HT-29 (cell line): Measurements from ENCODE around the gene TOP2B. TPM values are rescaled to one million over a fixed set of nuclear protein-coding genes. Genes with fewer than 3 reads are reported as not detected.

ENCODE experiments used
- DNase-seq: peaks from one replicate; pipeline ENCODE4 v3.0.0-alpha.2; 2015; ENCODE audit warnings: low spot score
- total RNA-seq: library from RNA; depleted of rRNA; stranded (reverse); fragments of >200 nt; shearing (Covaris generic); gene quantifications from 2 replicates; pipeline ENCODE4 v1.2.3, GENCODE V29; 2014

TOP2B gene
- total RNA-seq, 1 experiment from 2014 or later, result 17.6 TPM

- DNase-seq, result no peak
Observed at GRCh38 chr3:25584011-25584789, 80.5 kb downstream of the TOP2B start.

GRCh38 chr3:25583343-25583742, 81.4 kb downstream of the TOP2B start:
- no peak for DNase-seq

- DNase-seq, result no peak
Observed at GRCh38 chr3:25582242-25582641, 82.5 kb downstream of the TOP2B start.

- DNase-seq, result no peak
Observed at GRCh38 chr3:25581823-25582222, 82.9 kb downstream of the TOP2B start.

GRCh38 chr3:25581335-25581734, 83.4 kb downstream of the TOP2B start:
- no peak for DNase-seq

GRCh38 chr3:25580534-25580933, 84.2 kb downstream of the TOP2B start:
- no peak for DNase-seq

GRCh38 chr3:25578059-25578458, 86.6 kb downstream of the TOP2B start:
- no peak for DNase-seq

GRCh38 chr3:25576831-25577454, 87.8 kb downstream of the TOP2B start:
- DNase-seq, result no peak

GRCh38 chr3:25576146-25576545, 88.6 kb downstream of the TOP2B start:
- DNase-seq, result no peak

GRCh38 chr3:25575001-25575400, 89.7 kb downstream of the TOP2B start:
- no peak for DNase-seq

- no peak for DNase-seq
Observed at GRCh38 chr3:25574172-25574765, 90.4 kb downstream of the TOP2B start.

- DNase-seq, result no peak
Observed at GRCh38 chr3:25573386-25574171, 91.1 kb downstream of the TOP2B start.

GRCh38 chr3:25572919-25573385, 91.8 kb downstream of the TOP2B start:
- DNase-seq, result no peak

- no peak for DNase-seq
Observed at GRCh38 chr3:25572336-25572735, 92.4 kb downstream of the TOP2B start.

- no peak for DNase-seq
Observed at GRCh38 chr3:25571285-25571684, 93.4 kb downstream of the TOP2B start.

GRCh38 chr3:25568525-25569078, 96.1 kb downstream of the TOP2B start:
- no peak for DNase-seq

GRCh38 chr3:25567806-25568524, 96.7 kb downstream of the TOP2B start:
- no peak for DNase-seq

- DNase-seq, result no peak
Observed at GRCh38 chr3:25567388-25567787, 97.3 kb downstream of the TOP2B start.

GRCh38 chr3:25566358-25566920, 98.3 kb downstream of the TOP2B start:
- DNase-seq, result no peak

GRCh38 chr3:25565807-25566206, 98.9 kb downstream of the TOP2B start:
- no peak for DNase-seq

- DNase-seq, result no peak
Observed at GRCh38 chr3:25564075-25564474, 100.6 kb downstream of the TOP2B start.
